ENCODE measurements around the gene ANO1. TPM values are rescaled to one million over a fixed set of nuclear protein-coding genes. Genes with fewer than 3 reads are reported as not detected.

The ANO1 gene
- total and polyA plus RNA-seq, 2 donors = 0.38 to 1.5 TPM

DNA sequence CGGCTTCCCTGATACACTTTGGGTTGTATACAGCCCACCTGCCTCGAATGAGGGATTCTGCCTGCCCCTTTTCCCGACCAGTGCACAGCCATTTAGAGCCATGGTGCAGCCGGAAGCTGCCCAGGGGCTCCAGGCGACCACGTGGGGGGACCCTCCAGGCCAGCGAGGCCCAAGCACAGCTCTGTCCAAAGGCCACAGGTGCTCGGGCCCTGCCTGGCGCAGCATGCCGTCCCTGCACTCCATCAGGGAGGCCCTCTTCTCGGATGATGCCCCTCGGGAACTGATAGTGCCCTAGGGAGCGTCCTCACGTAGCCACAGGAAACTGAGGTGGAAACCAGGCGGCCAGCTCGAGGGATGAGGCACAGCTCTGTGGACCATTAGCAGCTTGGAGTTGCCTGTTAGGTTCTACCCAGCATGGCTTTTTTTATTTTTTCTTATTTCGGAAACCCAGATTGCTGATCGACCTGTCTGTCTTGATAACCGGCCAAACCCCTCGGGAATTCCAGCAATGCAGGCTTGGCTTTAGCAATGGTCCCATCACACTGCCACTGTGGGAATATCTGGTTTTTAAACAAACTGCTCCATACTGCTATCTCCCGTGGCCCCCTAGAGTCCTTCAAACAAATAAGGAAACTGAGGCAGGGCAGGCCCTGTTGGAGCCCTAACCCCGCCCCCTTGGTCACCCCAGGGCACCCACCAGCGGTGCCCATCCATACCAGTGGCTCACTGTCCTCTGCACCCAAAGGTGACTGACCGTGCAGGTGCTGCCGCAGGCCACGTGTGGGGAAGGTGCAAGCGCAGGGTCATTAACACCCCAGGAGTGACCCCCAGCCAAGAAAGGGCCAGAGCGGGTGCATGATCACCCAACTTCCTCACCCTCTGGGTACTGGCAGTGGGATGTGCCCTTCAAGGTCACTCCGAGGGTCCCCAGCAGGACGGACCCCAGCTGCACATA, 8.0 kb downstream of the ANO1 start:
- WGBS = 87% methylated on average over 30 of the region's 30 CpGs
- Histone ChIP-seq H3K4me3 (ENCODE audit: low read length in 2 of 2) (no peak overlapping the region), H3K27ac (ENCODE audit: low read depth in 1 of 2, low read length in 1 of 2) (no peak overlapping the region), H3K27me3 (ENCODE audit: control insufficient read depth in 2 of 2, insufficient read depth in 1 of 2, low read length in 1 of 2) (peaks cover 0 to 10% of the 10 kb centered on the region in 2 donors), H3K36me3 (ENCODE audit: control insufficient read depth in 2 of 2, insufficient read depth in 2 of 2, low read length in 1 of 2) (no peaks in the 10 kb centered on the region), H3K9me3 (ENCODE audit: control insufficient read depth in 2 of 2, insufficient read depth in 1 of 2, low read length in 1 of 2) (no peaks in the 10 kb centered on the region), H3K4me1 (ENCODE audit: control insufficient read depth in 2 of 2, insufficient read depth in 2 of 2, low read length in 2 of 2) (no peaks in the 10 kb centered on the region)
- DNase-seq (ENCODE audit: low read depth in 6 of 9, low spot score in 9 of 9) = no peak

DNA sequence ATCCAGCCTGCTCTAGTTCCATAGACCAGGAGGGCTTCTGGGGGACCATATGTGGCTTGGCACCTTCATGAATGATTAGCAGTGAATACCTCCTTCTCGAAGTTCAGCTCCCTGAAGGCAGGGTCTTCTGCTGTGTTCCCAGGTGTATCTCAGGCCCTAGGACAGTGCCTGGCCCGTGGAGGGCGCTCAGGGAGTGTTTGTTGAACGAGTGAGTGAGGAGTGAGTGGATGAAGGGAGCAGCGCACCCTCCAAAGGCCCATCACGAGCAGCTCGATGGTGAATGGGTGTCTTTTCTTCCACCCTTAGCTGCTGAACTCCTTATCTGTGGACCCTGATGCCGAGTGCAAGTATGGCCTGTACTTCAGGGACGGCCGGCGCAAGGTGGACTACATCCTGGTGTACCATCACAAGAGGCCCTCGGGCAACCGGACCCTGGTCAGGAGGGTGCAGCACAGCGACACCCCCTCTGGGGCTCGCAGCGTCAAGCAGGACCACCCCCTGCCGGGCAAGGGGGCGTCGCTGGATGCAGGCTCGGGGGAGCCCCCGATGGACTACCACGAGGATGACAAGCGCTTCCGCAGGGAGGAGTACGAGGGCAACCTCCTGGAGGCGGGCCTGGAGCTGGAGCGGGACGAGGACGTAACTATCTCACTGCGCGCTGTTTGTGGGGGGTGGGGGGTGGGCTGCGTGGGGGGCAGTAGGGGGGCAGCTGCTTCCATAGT, 9.5 kb downstream of the ANO1 start:
- H3K27ac ChIP-seq (ENCODE audit: low read depth in 1 of 2, low read length in 1 of 2) = no peak overlapping the region
- peaks cover 0 to 3% of the 10 kb centered on the region in 2 donors for H3K4me1 ChIP-seq (ENCODE audit: control insufficient read depth in 2 of 2, insufficient read depth in 2 of 2, low read length in 2 of 2)
- H3K4me3 ChIP-seq (ENCODE audit: low read length in 2 of 2) = no peak overlapping the region
- H3K27me3 ChIP-seq (ENCODE audit: control insufficient read depth in 2 of 2, insufficient read depth in 1 of 2, low read length in 1 of 2) = peaks cover 0 to 10% of the 10 kb centered on the region in 2 donors
- WGBS = 54% methylated on average over 32 of the region's 32 CpGs
- H3K36me3 ChIP-seq (ENCODE audit: control insufficient read depth in 2 of 2, insufficient read depth in 2 of 2, low read length in 1 of 2) = no peaks in the 10 kb centered on the region
- no peak for DNase-seq (ENCODE audit: low read depth in 6 of 9, low spot score in 9 of 9)
- H3K9me3 ChIP-seq (ENCODE audit: control insufficient read depth in 2 of 2, insufficient read depth in 1 of 2, low read length in 1 of 2) = no peaks in the 10 kb centered on the region

DNA sequence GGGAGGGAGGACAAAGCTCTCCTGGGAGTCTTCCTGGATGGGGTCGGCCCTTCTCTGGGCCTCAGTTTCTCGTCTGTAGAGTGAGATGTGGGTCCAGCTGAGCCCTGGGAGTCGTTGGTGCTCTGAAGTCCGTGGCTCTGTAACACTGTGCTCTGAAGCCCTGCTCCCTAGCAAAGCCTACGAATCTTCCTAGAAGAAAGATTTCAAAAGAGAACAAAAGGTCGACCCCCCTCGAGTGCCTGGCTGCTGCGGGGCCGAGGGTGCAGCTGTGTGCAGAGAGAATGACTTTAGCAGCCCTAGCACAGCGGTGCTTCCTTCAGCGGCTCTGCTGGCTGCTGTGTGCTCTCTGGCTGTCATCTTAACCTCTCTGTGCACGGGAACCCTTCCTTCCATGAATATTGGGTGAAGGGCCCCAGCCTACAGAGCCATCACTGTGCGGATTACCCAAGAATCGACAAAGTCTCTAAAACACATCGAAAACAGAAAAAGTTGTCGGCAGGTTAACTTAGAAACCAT, 10.7 kb downstream of the ANO1 start:
- 83% methylated on average over 16 of the region's 16 CpGs for WGBS
- peaks cover 0 to 3% of the 10 kb centered on the region in 2 donors for H3K4me1 ChIP-seq (ENCODE audit: control insufficient read depth in 2 of 2, insufficient read depth in 2 of 2, low read length in 2 of 2)
- no peak overlapping the region for H3K27ac ChIP-seq (ENCODE audit: low read depth in 1 of 2, low read length in 1 of 2)
- no peak for DNase-seq (ENCODE audit: low read depth in 6 of 9, low spot score in 9 of 9)
- H3K27me3 ChIP-seq (ENCODE audit: control insufficient read depth in 2 of 2, insufficient read depth in 1 of 2, low read length in 1 of 2) = peaks cover 0 to 10% of the 10 kb centered on the region in 2 donors
- no peaks in the 10 kb centered on the region for H3K9me3 ChIP-seq (ENCODE audit: control insufficient read depth in 2 of 2, insufficient read depth in 1 of 2, low read length in 1 of 2)
- H3K36me3 ChIP-seq (ENCODE audit: control insufficient read depth in 2 of 2, insufficient read depth in 2 of 2, low read length in 1 of 2) = no peaks in the 10 kb centered on the region
- H3K4me3 ChIP-seq (ENCODE audit: low read length in 2 of 2) = no peak overlapping the region

DNA sequence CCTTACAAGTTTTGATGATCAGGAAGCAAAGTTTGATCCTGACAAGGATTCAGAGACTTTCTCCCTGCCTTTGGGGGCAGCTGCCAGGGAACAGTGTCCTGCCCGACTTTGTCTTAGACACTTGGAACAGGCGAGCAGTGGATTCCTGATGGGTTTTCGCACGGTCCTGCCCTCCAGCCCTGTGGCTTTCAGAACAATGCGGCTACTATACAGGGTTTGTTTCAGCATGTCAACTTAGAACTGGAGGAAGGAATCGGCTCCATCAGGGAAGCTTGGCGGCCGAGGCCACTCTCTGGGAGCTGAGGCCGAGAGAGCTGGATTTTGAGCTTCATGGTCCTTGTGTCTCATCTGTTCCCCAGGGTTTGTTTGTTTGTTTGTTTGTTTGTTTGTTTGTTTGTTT, 11.5 kb downstream of the ANO1 start:
- 82% methylated on average over 9 of the region's 9 CpGs for WGBS
- Histone ChIP-seq H3K4me1 (ENCODE audit: control insufficient read depth in 2 of 2, insufficient read depth in 2 of 2, low read length in 2 of 2) (peaks cover 0 to 3% of the 10 kb centered on the region in 2 donors), H3K27me3 (ENCODE audit: control insufficient read depth in 2 of 2, insufficient read depth in 1 of 2, low read length in 1 of 2) (peaks cover 0 to 10% of the 10 kb centered on the region in 2 donors), H3K4me3 (ENCODE audit: low read length in 2 of 2) (no peak overlapping the region), H3K36me3 (ENCODE audit: control insufficient read depth in 2 of 2, insufficient read depth in 2 of 2, low read length in 1 of 2) (no peaks in the 10 kb centered on the region), H3K9me3 (ENCODE audit: control insufficient read depth in 2 of 2, insufficient read depth in 1 of 2, low read length in 1 of 2) (no peaks in the 10 kb centered on the region), H3K27ac (ENCODE audit: low read depth in 1 of 2, low read length in 1 of 2) (no peak overlapping the region)
- no peak for DNase-seq (ENCODE audit: low read depth in 6 of 9, low spot score in 9 of 9)

DNA sequence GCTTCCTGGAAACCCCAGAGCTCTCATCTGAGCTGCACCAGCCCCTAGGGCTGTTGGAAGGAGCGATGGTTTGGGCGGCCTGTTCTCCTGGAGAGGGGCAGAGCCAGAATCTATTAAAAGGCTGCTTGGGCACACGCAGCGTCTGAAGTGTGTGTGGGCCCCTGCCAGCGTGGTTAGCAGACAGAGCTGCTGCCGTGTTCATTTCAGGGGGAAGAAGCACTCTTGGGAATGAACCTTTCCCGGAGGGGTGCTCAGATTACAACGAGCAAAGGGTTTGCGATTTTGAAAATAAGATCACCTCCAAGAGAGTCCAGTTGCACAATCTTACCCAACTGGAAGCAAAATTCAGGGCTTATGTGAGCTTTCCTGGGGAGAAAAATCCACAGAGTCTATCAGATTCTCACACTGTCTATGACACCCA, 12.9 kb downstream of the ANO1 start:
- no peaks in the 10 kb centered on the region for H3K9me3 ChIP-seq (ENCODE audit: control insufficient read depth in 2 of 2, insufficient read depth in 1 of 2, low read length in 1 of 2)
- peak in 1 of 9 donors; percentile 9 for DNase-seq (ENCODE audit: low read depth in 6 of 9, low spot score in 9 of 9)
- H3K27ac ChIP-seq (ENCODE audit: low read depth in 1 of 2, low read length in 1 of 2) = no peak overlapping the region
- WGBS = 68% methylated on average over 9 of the region's 9 CpGs
- peaks cover 0 to 10% of the 10 kb centered on the region in 2 donors for H3K27me3 ChIP-seq (ENCODE audit: control insufficient read depth in 2 of 2, insufficient read depth in 1 of 2, low read length in 1 of 2)
- no peak overlapping the region for H3K4me3 ChIP-seq (ENCODE audit: low read length in 2 of 2)
- H3K36me3 ChIP-seq (ENCODE audit: control insufficient read depth in 2 of 2, insufficient read depth in 2 of 2, low read length in 1 of 2) = no peaks in the 10 kb centered on the region
- H3K4me1 ChIP-seq (ENCODE audit: control insufficient read depth in 2 of 2, insufficient read depth in 2 of 2, low read length in 2 of 2) = peaks cover 0 to 3% of the 10 kb centered on the region in 2 donors

DNA sequence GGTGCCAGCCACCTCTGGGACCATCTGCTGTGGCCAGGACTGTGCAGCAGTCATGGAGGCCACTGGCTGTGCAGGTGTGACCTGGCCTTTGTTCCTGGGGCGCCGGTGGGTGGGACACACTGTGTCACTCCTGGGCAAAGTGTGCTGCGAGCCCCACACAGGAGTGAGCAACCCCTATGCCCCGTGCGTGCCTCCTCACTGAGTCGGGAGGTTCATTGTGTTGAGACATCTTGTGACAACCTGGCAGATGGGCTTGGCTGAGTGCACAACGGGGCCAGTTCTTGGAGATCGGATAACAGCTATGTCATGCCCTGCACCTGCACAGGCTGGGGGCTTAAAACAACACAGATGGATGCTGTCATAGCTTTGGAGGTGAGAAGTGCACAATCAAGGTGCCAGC, 13.5 kb downstream of the ANO1 start:
- WGBS = 94% methylated on average over 8 of the region's 8 CpGs
- Histone ChIP-seq H3K36me3 (ENCODE audit: control insufficient read depth in 2 of 2, insufficient read depth in 2 of 2, low read length in 1 of 2) (no peaks in the 10 kb centered on the region), H3K9me3 (ENCODE audit: control insufficient read depth in 2 of 2, insufficient read depth in 1 of 2, low read length in 1 of 2) (no peaks in the 10 kb centered on the region), H3K27ac (ENCODE audit: low read depth in 1 of 2, low read length in 1 of 2) (no peak overlapping the region), H3K4me3 (ENCODE audit: low read length in 2 of 2) (no peak overlapping the region), H3K4me1 (ENCODE audit: control insufficient read depth in 2 of 2, insufficient read depth in 2 of 2, low read length in 2 of 2) (peaks cover 0 to 3% of the 10 kb centered on the region in 2 donors), H3K27me3 (ENCODE audit: control insufficient read depth in 2 of 2, insufficient read depth in 1 of 2, low read length in 1 of 2) (peaks cover 0 to 10% of the 10 kb centered on the region in 2 donors)
- DNase-seq (ENCODE audit: low read depth in 6 of 9, low spot score in 9 of 9) = no peak

DNA sequence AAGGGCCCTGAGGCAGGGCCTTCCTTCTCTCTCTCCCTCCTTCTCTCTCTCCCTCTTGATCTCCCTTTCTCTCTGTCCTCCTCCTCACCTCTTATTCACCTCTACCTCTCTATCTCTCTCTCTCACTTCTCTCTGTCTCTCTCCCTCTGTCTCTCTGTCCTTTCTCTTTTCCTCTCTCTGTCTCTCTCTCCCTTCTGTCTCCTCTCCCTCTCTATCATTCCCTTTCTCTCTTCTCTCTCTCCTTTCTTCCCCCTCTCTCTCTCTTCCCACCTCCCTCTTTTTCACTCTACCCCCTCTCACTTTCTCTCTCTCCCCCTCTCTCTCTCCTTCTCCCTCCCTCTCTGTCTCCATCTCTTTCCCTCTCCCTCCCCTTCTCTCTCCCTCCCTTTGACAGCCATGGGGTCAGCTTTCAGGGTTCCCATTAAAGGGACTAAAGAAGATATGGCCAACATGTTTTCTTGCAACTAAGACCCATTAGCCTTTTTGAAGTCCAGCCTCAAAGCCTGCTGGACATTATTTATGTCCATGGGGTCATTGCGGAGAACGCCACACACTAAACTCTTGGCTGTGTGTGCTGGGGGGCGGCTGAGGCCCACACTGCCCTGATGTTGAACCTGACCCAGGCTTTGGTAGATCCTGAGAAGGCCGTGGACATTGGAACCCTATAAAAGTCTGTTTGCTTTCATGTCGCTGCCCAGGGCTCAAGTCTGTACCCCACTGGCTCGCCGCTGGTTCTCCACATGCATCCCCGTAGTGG, 15.0 kb downstream of the ANO1 start:
- 91% methylated on average over 8 of the region's 8 CpGs for WGBS
- H3K27me3 ChIP-seq (ENCODE audit: control insufficient read depth in 2 of 2, insufficient read depth in 1 of 2, low read length in 1 of 2) = peaks cover 0 to 5% of the 10 kb centered on the region in 2 donors
- no peak overlapping the region for H3K27ac ChIP-seq (ENCODE audit: low read depth in 1 of 2, low read length in 1 of 2)
- no peaks in the 10 kb centered on the region for H3K9me3 ChIP-seq (ENCODE audit: control insufficient read depth in 2 of 2, insufficient read depth in 1 of 2, low read length in 1 of 2)
- H3K36me3 ChIP-seq (ENCODE audit: control insufficient read depth in 2 of 2, insufficient read depth in 2 of 2, low read length in 1 of 2) = no peaks in the 10 kb centered on the region
- no peak overlapping the region for H3K4me3 ChIP-seq (ENCODE audit: low read length in 2 of 2)
- H3K4me1 ChIP-seq (ENCODE audit: control insufficient read depth in 2 of 2, insufficient read depth in 2 of 2, low read length in 2 of 2) = peaks cover 0 to 3% of the 10 kb centered on the region in 2 donors
- no peak for DNase-seq (ENCODE audit: low read depth in 6 of 9, low spot score in 9 of 9)

DNA sequence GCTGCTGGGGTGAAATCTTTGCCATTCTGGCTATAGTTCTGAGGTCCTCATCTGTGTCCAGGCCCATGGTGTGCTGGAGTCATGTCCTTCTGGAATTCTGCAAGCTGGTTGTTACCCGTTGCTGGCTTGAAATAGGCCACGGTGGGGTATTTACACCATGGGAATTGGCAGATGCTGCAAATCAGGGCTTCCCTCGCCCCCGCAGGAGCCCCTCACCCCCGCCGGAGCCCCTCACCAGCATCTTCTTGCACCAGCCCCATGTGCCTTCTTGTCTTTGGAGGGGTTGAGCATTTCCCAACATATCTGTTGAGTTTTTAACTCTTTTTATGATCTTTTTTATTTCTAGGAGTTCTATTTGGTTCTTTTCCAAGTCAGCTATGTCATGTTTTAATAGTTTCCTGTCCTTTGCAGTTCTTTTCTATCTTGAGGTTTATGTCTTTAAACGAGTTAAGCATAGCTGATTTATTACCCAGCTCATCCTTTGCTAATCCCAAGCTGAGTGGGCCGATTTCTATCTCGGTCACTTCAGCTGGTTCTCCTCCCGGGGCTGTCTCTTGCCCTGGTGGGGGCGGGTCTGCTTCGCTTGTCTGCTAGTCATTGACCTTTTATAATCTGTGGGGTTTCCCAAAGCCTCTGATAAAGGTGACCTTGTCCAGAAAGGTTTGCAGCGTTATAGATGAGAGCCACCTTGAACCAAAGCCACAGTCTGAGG, 17.6 kb downstream of the ANO1 start:
- Histone ChIP-seq H3K27ac (ENCODE audit: low read depth in 1 of 2, low read length in 1 of 2) (no peak overlapping the region), H3K4me3 (ENCODE audit: low read length in 2 of 2) (no peak overlapping the region), H3K9me3 (ENCODE audit: control insufficient read depth in 2 of 2, insufficient read depth in 1 of 2, low read length in 1 of 2) (no peaks in the 10 kb centered on the region), H3K4me1 (ENCODE audit: control insufficient read depth in 2 of 2, insufficient read depth in 2 of 2, low read length in 2 of 2) (peaks cover 0 to 3% of the 10 kb centered on the region in 2 donors), H3K27me3 (ENCODE audit: control insufficient read depth in 2 of 2, insufficient read depth in 1 of 2, low read length in 1 of 2) (no peaks in the 10 kb centered on the region), H3K36me3 (ENCODE audit: control insufficient read depth in 2 of 2, insufficient read depth in 2 of 2, low read length in 1 of 2) (no peaks in the 10 kb centered on the region)
- 86% methylated on average over 13 of the region's 13 CpGs for WGBS
- DNase-seq (ENCODE audit: low read depth in 6 of 9, low spot score in 9 of 9) = no peak
